ENCODE results near the gene RIMS4.

Gene RIMS4

GRCh38 chr20:44785768-44786167, 24.6 kb downstream of the RIMS4 start:
- no peak overlapping the region for H3K4me3 ChIP-seq (ENCODE audit: low read length)
- no peaks in the 10 kb centered on the region for H3F3A ChIP-seq (ENCODE audit: control insufficient read depth, insufficient read depth)
- H3K36me3 ChIP-seq (ENCODE audit: control insufficient read depth, low read length) = no peaks in the 10 kb centered on the region
- H3K4me1 ChIP-seq (ENCODE audit: control insufficient read depth, low read length) = no peaks in the 10 kb centered on the region
- TF ChIP-seq EZH2phosphoT487 (IDR thresholded peaks at IDR 0.05; ENCODE audit: borderline replicate concordance, low read length) (no peak), CTCF (IDR thresholded peaks at IDR 0.05; ENCODE audit: low read depth, low read length, poor library complexity, severe bottlenecking) (no peak)
- H3K4me2 ChIP-seq (ENCODE audit: low read length) = no peak overlapping the region
- no peaks in the 10 kb centered on the region for H3K9me3 ChIP-seq (ENCODE audit: control insufficient read depth, insufficient read depth, low read length)
- H3K27me3 ChIP-seq (ENCODE audit: control insufficient read depth, low read length) = no peaks in the 10 kb centered on the region
- H3K27ac ChIP-seq (ENCODE audit: low read depth, low read length) = no peak overlapping the region
- H3K9me2 ChIP-seq (replicated peaks; ENCODE audit: control insufficient read depth, low read length) = no peaks in the 10 kb centered on the region
- H3K79me2 ChIP-seq (ENCODE audit: control insufficient read depth, low read length) = no peaks in the 10 kb centered on the region
- H4K20me1 ChIP-seq (ENCODE audit: control insufficient read depth, insufficient read depth, low read depth, low read length) = no peaks in the 10 kb centered on the region

GRCh38 chr20:44784688-44785087, 25.7 kb downstream of the RIMS4 start:
- Histone ChIP-seq H3K27me3 (ENCODE audit: control insufficient read depth, low read length) (no peaks in the 10 kb centered on the region), H3K79me2 (ENCODE audit: control insufficient read depth, low read length) (no peaks in the 10 kb centered on the region), H3K4me3 (ENCODE audit: low read length) (no peak overlapping the region), H3K4me2 (ENCODE audit: low read length) (no peak overlapping the region), H3F3A (ENCODE audit: control insufficient read depth, insufficient read depth) (no peaks in the 10 kb centered on the region), H3K9me3 (ENCODE audit: control insufficient read depth, insufficient read depth, low read length) (no peaks in the 10 kb centered on the region), H3K4me1 (ENCODE audit: control insufficient read depth, low read length) (no peaks in the 10 kb centered on the region), H3K27ac (ENCODE audit: low read depth, low read length) (no peak overlapping the region), H3K36me3 (ENCODE audit: control insufficient read depth, low read length) (no peaks in the 10 kb centered on the region), H4K20me1 (ENCODE audit: control insufficient read depth, insufficient read depth, low read depth, low read length) (no peaks in the 10 kb centered on the region), H3K9me2 (replicated peaks; ENCODE audit: control insufficient read depth, low read length) (no peaks in the 10 kb centered on the region)
- TF ChIP-seq EZH2phosphoT487 (IDR thresholded peaks at IDR 0.05; ENCODE audit: borderline replicate concordance, low read length) = no peak

GRCh38 chr20:44781791-44782190, 28.6 kb downstream of the RIMS4 start:
- H3K27me3 ChIP-seq (ENCODE audit: control insufficient read depth, low read length) = no peaks in the 10 kb centered on the region
- no peak for TF ChIP-seq EZH2phosphoT487 (IDR thresholded peaks at IDR 0.05; ENCODE audit: borderline replicate concordance, low read length)
- H4K20me1 ChIP-seq (ENCODE audit: control insufficient read depth, insufficient read depth, low read depth, low read length) = no peaks in the 10 kb centered on the region
- no peaks in the 10 kb centered on the region for H3K9me2 ChIP-seq (replicated peaks; ENCODE audit: control insufficient read depth, low read length)
- H3K4me3 ChIP-seq (ENCODE audit: low read length) = no peak overlapping the region
- H3K27ac ChIP-seq (ENCODE audit: low read depth, low read length) = no peak overlapping the region
- H3K36me3 ChIP-seq (ENCODE audit: control insufficient read depth, low read length) = no peaks in the 10 kb centered on the region
- no peaks in the 10 kb centered on the region for H3K9me3 ChIP-seq (ENCODE audit: control insufficient read depth, insufficient read depth, low read length)
- no peaks in the 10 kb centered on the region for H3K79me2 ChIP-seq (ENCODE audit: control insufficient read depth, low read length)
- no peaks in the 10 kb centered on the region for H3K4me1 ChIP-seq (ENCODE audit: control insufficient read depth, low read length)
- no peak overlapping the region for H3K4me2 ChIP-seq (ENCODE audit: low read length)
- H3F3A ChIP-seq (ENCODE audit: control insufficient read depth, insufficient read depth) = no peaks in the 10 kb centered on the region

GRCh38 chr20:44781118-44781517, 29.2 kb downstream of the RIMS4 start:
- Histone ChIP-seq H3K36me3 (ENCODE audit: control insufficient read depth, low read length) (no peaks in the 10 kb centered on the region), H3K4me1 (ENCODE audit: control insufficient read depth, low read length) (no peaks in the 10 kb centered on the region), H3K4me2 (ENCODE audit: low read length) (no peak overlapping the region), H3K27me3 (ENCODE audit: control insufficient read depth, low read length) (no peaks in the 10 kb centered on the region), H3K9me3 (ENCODE audit: control insufficient read depth, insufficient read depth, low read length) (no peaks in the 10 kb centered on the region), H3K79me2 (ENCODE audit: control insufficient read depth, low read length) (no peaks in the 10 kb centered on the region), H3F3A (ENCODE audit: control insufficient read depth, insufficient read depth) (no peaks in the 10 kb centered on the region), H3K4me3 (ENCODE audit: low read length) (no peak overlapping the region), H3K9me2 (replicated peaks; ENCODE audit: control insufficient read depth, low read length) (no peaks in the 10 kb centered on the region), H4K20me1 (ENCODE audit: control insufficient read depth, insufficient read depth, low read depth, low read length) (no peaks in the 10 kb centered on the region), H3K27ac (ENCODE audit: low read depth, low read length) (no peak overlapping the region)
- no peak for TF ChIP-seq EZH2phosphoT487 (IDR thresholded peaks at IDR 0.05; ENCODE audit: borderline replicate concordance, low read length)
- TF ChIP-seq CTCF (IDR thresholded peaks at IDR 0.05; ENCODE audit: low read depth, low read length, poor library complexity, severe bottlenecking) = no peak

All from DOHH2 (cell line).